ENCODE measurements around the gene ST7L. TPM values are rescaled to one million over a fixed set of nuclear protein-coding genes. Genes with fewer than 3 reads are reported as not detected.

ST7L gene
- total RNA-seq, 2 experiments from 2014 or later: 25.5 to 29.8 TPM

GRCh38 chr1:112478314-112478713 is 140.6 kb downstream of the ST7L start:
- no peak for DNase-seq
- H3K9me3 Mint-ChIP-seq: peaks cover 18% of the 10 kb centered on the region
- no peak overlapping the region for H3K27ac Mint-ChIP-seq
- H3K36me3 Mint-ChIP-seq (ENCODE audit: low read depth): peaks cover 10% of the 10 kb centered on the region
- H3K4me1 Mint-ChIP-seq (ENCODE audit: low read depth): no peaks in the 10 kb centered on the region
- intact Hi-C loops (cut with DNase I, micrococcal nuclease): no loop called here
- Histone ChIP-seq H3K36me3 (ENCODE audit: insufficient read depth, low read length) (no peaks in the 10 kb centered on the region), H3K27ac (ENCODE audit: low read depth in 1 of 2, low read length in 2 of 2) (no peak overlapping the region), H3K4me1 (ENCODE audit: insufficient read depth, low read length) (no peaks in the 10 kb centered on the region), H3K27me3 (ENCODE audit: control insufficient read depth in 1 of 2, insufficient read depth in 2 of 2, low read length in 2 of 2) (peaks cover 9 to 12% of the 10 kb centered on the region in 2 experiments), H3K4me3 (ENCODE audit: low read length) (no peak overlapping the region), H3K9me3 (ENCODE audit: control insufficient read depth in 1 of 2, insufficient read depth in 1 of 2, low read length in 2 of 2) (peaks cover 21% of the 10 kb centered on the region in 2 experiments)
- POLR2A ChIA-PET: no interaction called here
- peaks cover 45% of the 10 kb centered on the region for H3K27me3 Mint-ChIP-seq
- ATAC-seq (ENCODE audit: poor library complexity): no peak
- TF ChIP-seq CTCF (IDR thresholded peaks at IDR 0.05): no peak
- CTCF ChIA-PET: no interaction called here
- H3K4me3 Mint-ChIP-seq: no peak overlapping the region

GRCh38 chr1:112477550-112477949 is 141.4 kb downstream of the ST7L start:
- Mint-ChIP-seq H3K27me3 (peaks cover 50% of the 10 kb centered on the region), H3K4me3 (no peak overlapping the region), H3K4me1 (ENCODE audit: low read depth) (no peaks in the 10 kb centered on the region), H3K9me3 (peaks cover 18% of the 10 kb centered on the region), H3K27ac (no peak overlapping the region), H3K36me3 (ENCODE audit: low read depth) (peaks cover 10% of the 10 kb centered on the region)
- no peak for TF ChIP-seq CTCF (IDR thresholded peaks at IDR 0.05)
- peaks cover 21% of the 10 kb centered on the region in 2 experiments for H3K9me3 ChIP-seq (ENCODE audit: control insufficient read depth in 1 of 2, insufficient read depth in 1 of 2, low read length in 2 of 2)
- no peaks in the 10 kb centered on the region for H3K4me1 ChIP-seq (ENCODE audit: insufficient read depth, low read length)
- CTCF ChIA-PET: no interaction called here
- H3K27ac ChIP-seq (ENCODE audit: low read depth in 1 of 2, low read length in 2 of 2): no peak overlapping the region
- POLR2A ChIA-PET: no interaction called here
- DNase-seq: no peak
- intact Hi-C loops (cut with DNase I, micrococcal nuclease): no loop called here
- peaks cover 8 to 15% of the 10 kb centered on the region in 2 experiments for H3K27me3 ChIP-seq (ENCODE audit: control insufficient read depth in 1 of 2, insufficient read depth in 2 of 2, low read length in 2 of 2)
- H3K4me3 ChIP-seq (ENCODE audit: low read length): no peak overlapping the region
- H3K36me3 ChIP-seq (ENCODE audit: insufficient read depth, low read length): no peaks in the 10 kb centered on the region
- ATAC-seq (ENCODE audit: poor library complexity): no peak

Other genes with a start within 250 kb of the ST7L start
- gene CTTNBP2NL, start 222.9 kb downstream of the ST7L start, total RNA-seq: under 1 TPM; 0.14 to 0.25 TPM
- under 1 TPM; 0.33 to 0.67 TPM for gene WNT2B, start 110.2 kb downstream of the ST7L start, total RNA-seq
- 100 to 1,000 TPM; 166 to 179 TPM for gene CAPZA1, start 691 bp upstream of the ST7L start, total RNA-seq
- gene MOV10, start 55.5 kb upstream of the ST7L start, total RNA-seq: 10 to 100 TPM; 80.6 to 89.3 TPM
- gene RHOC, start 88.0 kb upstream of the ST7L start, total RNA-seq: 10 to 100 TPM; 11.9 to 12.7 TPM
- gene PPM1J, start 96.2 kb upstream of the ST7L start, total RNA-seq: under 1 TPM; 0.39 to 0.49 TPM

Measured in CD4-positive, alpha-beta T cell (primary cell).